Raji (cell line): ENCODE data around the gene ZFYVE28.

Source experiments
- POLR2A ChIP-seq: IDR thresholded peaks from 2 replicates; pipeline ENCODE4 v1.6.1; 2011; ENCODE audit warnings: low read depth, low read length, control low read depth; ENCODE audit not compliant: insufficient read depth

The ZFYVE28 gene

DNA sequence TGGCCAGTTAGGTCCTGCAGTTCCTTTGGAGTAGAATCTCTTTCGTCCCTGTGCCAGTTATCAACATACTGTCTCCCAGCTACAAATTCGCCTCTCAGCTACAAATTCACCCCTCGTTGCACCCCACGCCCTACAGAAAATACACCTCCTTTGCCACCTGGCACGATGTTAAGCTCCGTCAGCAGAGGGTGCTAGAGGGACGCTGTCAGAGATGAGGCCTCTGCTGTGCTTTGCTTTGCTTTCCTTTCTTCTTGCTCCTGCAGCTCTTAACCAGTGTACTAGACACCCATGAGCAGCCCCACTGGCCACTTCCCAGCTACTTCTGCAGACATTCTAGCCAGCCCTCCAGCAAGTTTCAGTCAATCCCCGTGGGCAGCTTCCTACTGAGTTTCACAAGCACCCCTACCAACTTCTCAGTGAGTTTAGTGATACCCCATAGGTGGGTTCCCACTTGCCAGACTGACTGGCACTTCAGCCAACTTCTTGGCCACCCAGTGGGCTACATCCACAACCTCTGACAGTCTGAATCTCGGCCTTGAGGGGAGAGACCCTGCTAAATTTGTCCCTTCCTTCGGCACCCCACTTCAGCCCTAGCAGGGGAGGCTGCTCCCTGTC, 198.3 kb downstream of the ZFYVE28 start:
- no peak for TF ChIP-seq POLR2A
